Measurements from ENCODE around the gene ATP6V1G1. TPM values are rescaled to one million over a fixed set of nuclear protein-coding genes. Genes with fewer than 3 reads are reported as not detected.

ATP6V1G1 gene
- total RNA-seq, 1 experiment from 2014 or later = 143 TPM

DNA sequence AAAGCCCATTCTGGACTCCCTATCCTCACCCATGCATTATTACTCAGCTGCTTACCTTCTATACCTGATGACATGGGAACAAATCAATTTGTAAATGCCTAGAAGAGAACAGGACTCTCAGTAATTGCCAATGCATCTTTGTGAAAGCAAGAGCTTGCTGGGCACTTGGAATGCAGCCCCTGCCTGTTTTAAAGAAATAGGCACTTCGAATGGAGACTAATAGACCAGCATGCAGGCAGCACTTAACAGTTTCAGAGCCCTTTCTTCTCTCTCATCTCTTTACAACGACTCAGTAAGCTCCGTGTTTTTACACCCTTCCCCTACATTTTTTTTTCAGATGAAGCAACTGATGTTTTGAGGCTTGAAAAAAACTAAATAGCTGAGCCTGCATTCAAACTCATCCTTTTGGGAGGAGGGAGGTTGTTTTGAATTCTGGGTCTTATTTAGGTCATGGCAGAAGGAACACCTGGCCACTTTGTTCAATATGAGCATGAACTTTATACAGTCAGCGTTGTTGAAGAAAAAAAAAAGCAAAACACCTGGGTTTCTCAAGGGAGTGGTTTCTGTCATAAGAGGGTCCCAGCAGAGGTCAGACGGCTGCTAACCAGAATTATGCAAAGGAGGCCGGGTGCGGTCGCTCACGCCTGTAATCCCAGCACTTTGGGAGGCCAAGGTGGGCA, 47.7 kb upstream of the ATP6V1G1 start:
- no TSS peak for BruUV-seq (replicated peaks)
- H3K9me3 Mint-ChIP-seq (ENCODE audit: unreplicated experiment) = no peaks in the 10 kb centered on the region
- POLR2A ChIA-PET = interaction anchor here (1.2 kb wide), 1 partner anchor 48 kb away, joined by 4 read pairs; the partner anchor contains the start of gene ATP6V1G1
- H3K4me3 Mint-ChIP-seq (ENCODE audit: unreplicated experiment) = no peak overlapping the region
- Histone ChIP-seq H3K36me3 (ENCODE audit: control insufficient read depth, insufficient read depth, low read length) (no peaks in the 10 kb centered on the region), H3K4me3 (ENCODE audit: low read depth, low read length) (no peak overlapping the region), H3K9me3 (no peaks in the 10 kb centered on the region), H3K4me1 (no peaks in the 10 kb centered on the region), H3K27me3 (replicated peaks; ENCODE audit: control insufficient read depth, insufficient read depth, low read length) (no peaks in the 10 kb centered on the region)
- TF ChIP-seq, protein P1, sequence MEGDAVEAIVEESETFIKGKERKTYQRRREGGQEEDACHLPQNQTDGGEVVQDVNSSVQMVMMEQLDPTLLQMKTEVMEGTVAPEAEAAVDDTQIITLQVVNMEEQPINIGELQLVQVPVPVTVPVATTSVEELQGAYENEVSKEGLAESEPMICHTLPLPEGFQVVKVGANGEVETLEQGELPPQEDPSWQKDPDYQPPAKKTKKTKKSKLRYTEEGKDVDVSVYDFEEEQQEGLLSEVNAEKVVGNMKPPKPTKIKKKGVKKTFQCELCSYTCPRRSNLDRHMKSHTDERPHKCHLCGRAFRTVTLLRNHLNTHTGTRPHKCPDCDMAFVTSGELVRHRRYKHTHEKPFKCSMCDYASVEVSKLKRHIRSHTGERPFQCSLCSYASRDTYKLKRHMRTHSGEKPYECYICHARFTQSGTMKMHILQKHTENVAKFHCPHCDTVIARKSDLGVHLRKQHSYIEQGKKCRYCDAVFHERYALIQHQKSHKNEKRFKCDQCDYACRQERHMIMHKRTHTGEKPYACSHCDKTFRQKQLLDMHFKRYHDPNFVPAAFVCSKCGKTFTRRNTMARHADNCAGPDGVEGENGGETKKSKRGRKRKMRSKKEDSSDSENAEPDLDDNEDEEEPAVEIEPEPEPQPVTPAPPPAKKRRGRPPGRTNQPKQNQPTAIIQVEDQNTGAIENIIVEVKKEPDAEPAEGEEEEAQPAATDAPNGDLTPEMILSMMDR (IDR thresholded peaks at IDR 0.05; ENCODE audit: insufficient read depth in 1 of 2, low read depth in 1 of 2, low read length in 1 of 2, severe bottlenecking in 1 of 2, unreplicated experiment in 1 of 2) = no peak
- H3K36me3 Mint-ChIP-seq (ENCODE audit: insufficient read depth, unreplicated experiment) = no peaks in the 10 kb centered on the region
- CTCF ChIA-PET = interaction anchor here (3.0 kb wide), 1 partner anchor 114 kb away, joined by 56 read pairs; no protein-coding TSS in a partner anchor
- H3K27me3 Mint-ChIP-seq (ENCODE audit: insufficient read depth, unreplicated experiment) = peaks cover 7% of the 10 kb centered on the region
- intact Hi-C loops (cut with micrococcal nuclease; ENCODE audit: unreplicated experiment) = no loop called here
- no peaks in the 10 kb centered on the region for H3K4me1 Mint-ChIP-seq (ENCODE audit: low read depth, unreplicated experiment)
- no peak for DNase-seq
- no peak overlapping the region for H3K27ac Mint-ChIP-seq (ENCODE audit: unreplicated experiment)

DNA sequence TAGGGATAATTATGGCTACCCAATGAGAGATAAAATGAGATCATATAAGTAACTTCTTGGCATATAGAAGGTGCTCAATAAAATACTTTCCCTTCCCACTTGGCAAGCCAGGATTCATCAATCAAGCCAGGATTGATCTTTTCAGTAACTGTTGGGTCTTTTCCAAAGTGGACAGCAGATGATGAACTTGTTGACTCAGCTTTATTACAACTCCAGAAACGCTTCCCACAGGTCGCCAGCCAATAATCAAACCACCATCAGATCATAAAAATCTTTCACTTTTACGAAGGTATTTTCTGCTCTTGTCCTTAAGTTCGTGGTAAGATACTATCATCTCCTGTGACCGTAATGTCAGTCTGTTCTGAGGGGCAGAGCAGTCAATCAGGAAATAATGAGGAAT, 42.5 kb upstream of the ATP6V1G1 start:
- no peaks in the 10 kb centered on the region for H3K36me3 ChIP-seq (ENCODE audit: control insufficient read depth, insufficient read depth, low read length)
- DNase-seq = no peak
- ChIA-PET CTCF (no interaction called here), POLR2A (no interaction called here)
- no peaks in the 10 kb centered on the region for H3K27me3 ChIP-seq (replicated peaks; ENCODE audit: control insufficient read depth, insufficient read depth, low read length)
- Mint-ChIP-seq H3K27me3 (ENCODE audit: insufficient read depth, unreplicated experiment) (peaks cover 12% of the 10 kb centered on the region), H3K9me3 (ENCODE audit: unreplicated experiment) (no peaks in the 10 kb centered on the region), H3K4me1 (ENCODE audit: low read depth, unreplicated experiment) (no peaks in the 10 kb centered on the region), H3K36me3 (ENCODE audit: insufficient read depth, unreplicated experiment) (no peaks in the 10 kb centered on the region), H3K27ac (ENCODE audit: unreplicated experiment) (no peak overlapping the region), H3K4me3 (ENCODE audit: unreplicated experiment) (no peak overlapping the region)
- H3K9me3 ChIP-seq = no peaks in the 10 kb centered on the region
- H3K4me3 ChIP-seq (ENCODE audit: low read depth, low read length) = no peak overlapping the region
- TF ChIP-seq, protein P1 (IDR thresholded peaks at IDR 0.05; ENCODE audit: insufficient read depth in 1 of 2, low read depth in 1 of 2, low read length in 1 of 2, severe bottlenecking in 1 of 2, unreplicated experiment in 1 of 2) = no peak
- intact Hi-C loops (cut with micrococcal nuclease; ENCODE audit: unreplicated experiment) = no loop called here
- H3K4me1 ChIP-seq = no peaks in the 10 kb centered on the region
- no TSS peak for BruUV-seq (replicated peaks)

DNA sequence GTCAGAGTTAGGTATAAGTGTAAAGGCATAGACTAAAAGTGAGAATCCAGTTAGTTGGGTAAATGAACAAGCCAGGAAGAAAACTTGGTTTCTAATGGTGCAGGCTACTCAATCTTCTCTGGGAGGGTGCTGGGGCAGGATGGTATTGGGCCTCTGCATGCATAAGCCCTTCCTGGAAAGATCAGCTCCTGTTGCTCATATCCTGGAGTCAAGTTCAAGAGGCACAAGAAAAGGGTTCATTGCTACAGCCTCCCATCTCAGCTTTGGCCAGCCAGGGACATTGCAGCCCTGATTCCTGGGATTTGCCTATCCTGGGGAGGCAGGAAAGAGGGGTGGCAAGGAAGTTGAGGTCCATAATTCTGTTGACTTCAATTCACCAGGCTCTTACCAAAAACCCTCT, 40.7 kb upstream of the ATP6V1G1 start:
- Mint-ChIP-seq H3K4me1 (ENCODE audit: low read depth, unreplicated experiment) (peaks cover 2% of the 10 kb centered on the region), H3K36me3 (ENCODE audit: insufficient read depth, unreplicated experiment) (no peaks in the 10 kb centered on the region), H3K27ac (ENCODE audit: unreplicated experiment) (no peak overlapping the region), H3K4me3 (ENCODE audit: unreplicated experiment) (no peak overlapping the region), H3K27me3 (ENCODE audit: insufficient read depth, unreplicated experiment) (peaks cover 12% of the 10 kb centered on the region), H3K9me3 (ENCODE audit: unreplicated experiment) (no peaks in the 10 kb centered on the region)
- Histone ChIP-seq H3K4me1 (peaks cover 3% of the 10 kb centered on the region; the same call in 1 of the 2 replicates), H3K36me3 (ENCODE audit: control insufficient read depth, insufficient read depth, low read length) (no peaks in the 10 kb centered on the region), H3K9me3 (no peaks in the 10 kb centered on the region), H3K4me3 (ENCODE audit: low read depth, low read length) (no peak overlapping the region), H3K27me3 (replicated peaks; ENCODE audit: control insufficient read depth, insufficient read depth, low read length) (no peaks in the 10 kb centered on the region)
- ChIA-PET CTCF (no interaction called here), POLR2A (no interaction called here)
- BruUV-seq (replicated peaks) = no TSS peak
- TF ChIP-seq, protein P1 (IDR thresholded peaks at IDR 0.05; ENCODE audit: insufficient read depth in 1 of 2, low read depth in 1 of 2, low read length in 1 of 2, severe bottlenecking in 1 of 2, unreplicated experiment in 1 of 2) = no peak
- intact Hi-C loops (cut with micrococcal nuclease; ENCODE audit: unreplicated experiment) = no loop called here
- DNase-seq = no peak
